Stimulated activated CD8-positive, alpha-beta memory T cell treated with anti-CD3 and anti-CD28 coated beads, Interleukin-15, amount 100 ng/mL, for 24 hours (primary cell): ENCODE measurements around the gene MARS1.
A peak's percentile ranks its signal among the peaks of the same experiment; 100 is the strongest.
"Not testable (repeated sequence)": the region's sequence is repeated elsewhere in the genome, so short reads cannot be mapped to it uniquely, and the experiment has no call there.

ENCODE experiments used
- DNase-seq: peaks from one replicate; pipeline ENCODE4 v3.0.0-alpha.2; 2020; ENCODE audit warnings: low read depth

Gene MARS1

GRCh38 chr12:57517718-57518117 is 29.9 kb downstream of the MARS1 start:
- DNase-seq, result not testable (repeated sequence)

- DNase-seq, result no peak
These were observed 30.5 kb downstream of the MARS1 start for GRCh38 chr12:57518176-57518919.

DNA sequence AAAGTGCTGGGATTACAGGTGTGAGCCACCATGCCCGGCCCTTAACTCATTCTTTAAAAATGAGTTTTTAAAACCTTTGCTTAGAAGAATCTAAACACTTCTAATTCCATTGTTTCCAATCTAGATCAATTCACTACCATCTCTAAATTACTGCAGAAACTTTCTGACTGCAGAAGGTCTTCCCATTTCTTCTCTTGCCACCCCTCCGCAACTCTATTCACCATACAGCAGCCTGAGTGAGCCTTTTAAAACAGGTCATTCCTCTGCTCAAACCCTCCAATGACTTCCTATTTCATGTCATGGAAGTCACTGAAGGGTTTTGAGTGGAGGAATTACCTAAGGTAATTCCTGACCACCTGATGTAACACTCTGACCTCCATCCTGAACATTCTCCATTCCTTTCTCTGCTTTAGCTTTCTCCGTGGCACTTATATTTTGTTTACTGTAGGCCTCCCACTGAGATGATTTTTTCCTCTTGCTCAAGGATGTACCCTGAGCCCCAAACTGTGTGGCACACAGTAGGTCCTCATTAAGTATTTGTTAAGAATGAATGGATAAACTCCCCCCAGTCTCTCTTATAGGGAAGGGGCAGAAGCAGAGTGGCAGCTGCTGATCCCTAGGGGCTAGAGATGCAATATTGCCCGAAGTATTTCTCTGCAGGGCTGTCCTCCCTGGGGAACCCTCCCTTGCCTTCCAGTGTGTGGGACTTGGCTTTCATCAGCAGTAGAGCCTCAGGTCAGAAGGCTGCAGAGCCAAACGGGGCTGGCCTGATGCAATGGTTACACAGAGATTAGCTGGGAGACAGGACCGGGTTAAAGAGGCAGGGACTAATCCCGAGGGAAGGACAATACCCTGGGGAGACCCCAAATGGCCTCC is 31.3 kb downstream of the MARS1 start:
- no peak for DNase-seq

DNA sequence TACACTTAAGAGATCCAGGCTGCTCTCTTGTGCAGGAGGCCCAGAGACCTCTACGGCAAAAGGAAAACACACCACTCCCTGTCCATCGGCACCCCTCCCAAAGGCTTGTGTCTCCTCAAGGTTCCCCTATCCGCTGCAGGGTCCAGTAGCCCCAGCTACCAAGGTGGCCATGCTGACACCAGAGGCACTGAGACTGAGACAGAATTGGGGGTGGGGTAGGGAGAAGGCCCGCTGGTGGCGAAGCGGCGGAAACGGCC is 31.9 kb downstream of the MARS1 start:
- no peak for DNase-seq

GRCh38 chr12:57520053-57520818 is 32.4 kb downstream of the MARS1 start, which contains the start of gene DDIT3:
TSS of gene DDIT3 (minus strand) at chr12:57520514. CDS start at chr12:57517406, 3,108 bp downstream.
- peak; percentile 97 for DNase-seq

DNA sequence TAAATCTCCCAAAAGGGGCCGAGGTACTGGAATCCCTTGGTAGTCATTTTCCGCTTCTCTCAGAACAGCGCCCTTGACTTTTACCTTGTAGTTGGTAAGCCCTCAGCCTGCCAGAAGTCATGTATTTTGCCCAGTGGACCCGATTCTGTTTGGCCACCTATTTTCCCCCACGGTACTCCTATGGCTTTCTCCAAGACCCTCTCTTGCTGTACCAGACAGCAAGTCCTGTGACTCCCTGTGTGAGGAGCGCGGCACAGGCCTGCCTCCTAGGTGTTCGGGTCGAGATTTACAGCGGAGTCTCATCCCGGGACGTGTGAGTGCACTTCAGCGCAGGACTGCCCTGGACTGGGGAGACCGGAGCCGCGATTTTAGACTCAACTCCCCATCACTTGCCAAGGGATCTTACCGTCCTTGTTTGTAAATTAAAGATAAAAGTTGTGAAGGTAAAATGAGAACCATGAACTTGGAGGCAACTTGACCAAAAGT is 33.7 kb downstream of the MARS1 start:
- no peak for DNase-seq

GRCh38 chr12:57522011-57522886 is 34.4 kb downstream of the MARS1 start, which contains the start of gene MBD6:
TSS of gene MBD6 (plus strand) at chr12:57522824. CDS start at chr12:57524304, 1,480 bp downstream.
- peak; percentile 83 for DNase-seq

- DNase-seq, result no peak
These were observed 35.2 kb downstream of the MARS1 start for GRCh38 chr12:57522887-57523705.

DNA sequence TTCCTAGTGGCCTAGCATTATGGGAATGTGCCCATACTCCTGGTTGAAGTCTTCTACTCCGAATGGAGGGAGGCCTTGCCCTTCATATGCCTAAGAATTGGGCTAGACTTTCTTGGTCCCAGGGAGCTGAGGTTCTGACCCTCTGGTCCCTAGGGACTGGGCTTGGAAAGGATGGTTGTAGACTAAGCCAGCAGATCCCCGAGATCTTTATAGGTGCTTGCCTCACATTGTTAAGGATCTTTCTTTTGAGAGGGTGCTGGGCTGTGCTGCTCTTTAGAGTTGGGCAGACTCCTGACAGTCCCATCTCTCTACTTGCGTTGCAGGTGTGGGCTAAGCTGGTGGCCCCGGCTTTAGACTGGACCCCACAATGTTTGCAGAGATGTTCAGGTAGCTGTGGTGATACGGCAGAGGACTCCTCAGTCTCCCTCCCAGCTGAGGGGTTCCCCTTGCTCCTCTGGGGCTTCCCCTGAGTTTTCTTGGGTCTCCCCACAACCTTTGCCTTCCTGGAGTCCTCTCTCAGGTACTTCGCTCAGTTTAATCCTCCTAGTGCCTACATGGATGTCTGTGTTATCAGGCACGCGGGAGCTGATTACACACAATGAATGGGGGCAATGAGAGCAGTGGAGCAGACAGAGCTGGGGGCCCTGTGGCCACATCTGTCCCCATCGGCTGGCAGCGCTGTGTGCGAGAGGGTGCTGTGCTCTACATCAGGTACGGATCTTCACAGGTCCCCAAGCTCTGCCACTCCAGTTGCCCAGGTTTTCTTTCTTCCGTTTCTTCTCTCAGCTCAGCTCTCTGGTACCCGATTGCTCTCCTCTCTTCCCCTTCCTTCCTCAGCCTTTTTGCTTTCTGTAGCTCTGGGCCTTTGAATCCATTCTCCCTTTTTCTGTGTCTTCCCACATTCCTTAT is 36.1 kb downstream of the MARS1 start:
- DNase-seq, result no peak

- DNase-seq, result no peak
These were observed 37.1 kb downstream of the MARS1 start for GRCh38 chr12:57524814-57525614.

GRCh38 chr12:57525615-57526383 is 37.9 kb downstream of the MARS1 start:
- DNase-seq, result no peak

DNA sequence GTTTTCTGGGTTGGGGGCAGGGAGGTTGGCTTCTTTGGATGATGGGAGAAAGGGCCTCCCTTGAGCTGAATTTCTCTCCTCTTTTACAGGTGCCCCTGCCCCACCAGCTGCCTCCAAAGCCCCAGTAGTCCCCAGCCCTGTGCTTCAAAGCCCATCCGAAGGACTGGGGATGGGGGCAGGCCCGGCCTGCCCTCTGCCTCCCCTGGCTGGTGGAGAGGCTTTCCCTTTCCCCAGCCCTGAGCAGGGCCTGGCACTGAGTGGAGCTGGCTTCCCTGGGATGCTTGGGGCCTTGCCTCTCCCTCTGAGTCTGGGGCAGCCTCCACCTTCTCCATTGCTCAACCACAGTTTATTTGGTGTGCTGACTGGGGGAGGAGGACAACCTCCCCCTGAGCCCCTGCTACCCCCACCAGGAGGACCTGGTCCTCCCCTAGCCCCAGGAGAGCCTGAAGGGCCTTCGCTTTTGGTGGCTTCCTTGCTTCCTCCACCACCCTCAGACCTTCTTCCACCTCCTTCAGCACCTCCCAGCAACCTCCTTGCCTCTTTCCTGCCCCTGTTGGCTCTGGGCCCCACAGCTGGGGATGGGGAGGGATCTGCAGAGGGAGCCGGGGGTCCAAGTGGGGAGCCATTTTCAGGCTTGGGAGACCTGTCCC is 38.7 kb downstream of the MARS1 start:
- DNase-seq, result no peak

GRCh38 chr12:57527184-57527583 is 39.3 kb downstream of the MARS1 start:
- DNase-seq, result no peak

DNA sequence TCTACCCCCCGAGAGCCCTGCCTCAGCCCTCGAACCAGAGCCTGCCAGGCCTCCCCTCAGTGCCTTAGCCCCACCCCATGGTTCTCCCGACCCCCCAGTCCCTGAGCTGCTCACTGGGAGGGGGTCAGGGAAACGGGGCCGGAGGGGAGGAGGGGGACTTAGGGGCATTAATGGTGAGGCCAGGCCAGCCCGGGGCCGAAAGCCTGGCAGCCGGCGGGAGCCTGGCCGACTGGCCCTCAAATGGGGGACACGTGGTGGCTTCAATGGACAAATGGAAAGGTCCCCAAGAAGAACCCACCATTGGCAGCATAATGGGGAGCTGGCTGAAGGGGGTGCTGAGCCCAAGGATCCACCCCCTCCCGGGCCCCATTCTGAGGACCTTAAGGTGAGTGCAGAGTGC is 40.3 kb downstream of the MARS1 start:
- no peak for DNase-seq

DNA sequence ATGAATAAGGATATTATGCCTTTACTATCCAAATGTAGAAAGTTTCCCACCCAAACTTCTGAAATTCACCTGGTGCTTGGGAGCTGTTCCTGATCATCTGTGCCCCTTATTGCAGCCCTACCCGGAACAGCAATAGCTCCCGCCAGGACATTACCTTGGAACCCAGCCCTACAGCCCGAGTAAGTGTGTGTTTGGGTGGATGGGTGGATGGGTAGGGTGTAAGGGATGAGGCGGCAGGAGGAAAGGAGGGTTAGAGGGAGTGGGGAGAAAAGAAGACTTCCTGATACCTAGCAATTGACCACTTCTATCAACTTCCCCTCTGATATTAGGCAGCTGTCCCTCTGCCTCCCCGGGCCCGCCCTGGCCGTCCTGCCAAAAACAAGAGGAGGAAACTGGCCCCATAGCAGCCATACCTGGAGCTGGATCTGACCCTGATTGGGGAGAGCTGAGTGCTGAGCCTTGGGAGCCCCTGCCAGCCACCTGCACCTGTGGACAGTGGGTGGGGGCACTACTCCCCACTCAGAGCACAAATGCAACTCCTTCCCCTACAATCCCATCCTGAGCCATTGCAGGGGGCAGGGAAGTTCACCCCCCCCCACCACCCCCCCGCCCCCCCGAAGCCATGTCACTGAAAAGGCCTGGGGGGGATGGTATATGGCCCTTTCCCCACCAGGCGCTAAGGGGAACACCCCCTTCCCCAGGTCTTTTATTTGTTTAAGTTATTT is 41.1 kb downstream of the MARS1 start:
- no peak for DNase-seq

DNA sequence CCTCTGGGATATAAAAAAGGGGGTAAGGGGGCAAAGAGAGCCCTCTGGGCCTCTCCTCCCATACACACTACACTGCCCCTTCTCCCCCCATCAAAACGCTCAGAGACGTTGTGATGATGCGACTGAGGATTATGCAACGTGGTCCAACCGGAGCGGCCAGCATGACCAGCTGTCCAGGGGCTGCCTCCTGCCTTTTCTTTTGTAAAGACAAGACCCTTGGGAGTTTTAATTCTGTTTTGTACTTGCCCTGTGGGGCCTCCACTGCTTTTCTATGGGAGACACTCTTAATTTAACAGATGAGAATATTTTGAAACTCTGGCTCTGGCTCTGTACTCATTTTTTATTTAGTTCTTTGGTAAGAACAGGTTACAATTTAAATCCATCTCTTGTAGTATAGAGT is 42.0 kb downstream of the MARS1 start:
- no peak for DNase-seq
